HG02588 (cell line): ENCODE results near the gene CUL2.
"Not testable (repeated sequence)": the region's sequence is repeated elsewhere in the genome, so short reads cannot be mapped to it uniquely, and the experiment has no call there.

Experiments used
- ATAC-seq: cut with Tn5 transposase; IDR thresholded peaks from one replicate; pipeline ENCODE4 v1.9.1; 2021; ENCODE audit warnings: mild to moderate bottlenecking, moderate library complexity; ENCODE audit not compliant: unreplicated experiment

Gene CUL2

GRCh38 chr10:34985146-34985545 is 105.0 kb downstream of the CUL2 start:
- ATAC-seq, result no peak

GRCh38 chr10:34981844-34982243 is 108.3 kb downstream of the CUL2 start:
- no peak for ATAC-seq

- ATAC-seq, result no peak
These were observed 110.2 kb downstream of the CUL2 start for GRCh38 chr10:34979938-34980337.

GRCh38 chr10:34978080-34978479 is 112.1 kb downstream of the CUL2 start:
- ATAC-seq, result no peak

- ATAC-seq, result not testable (repeated sequence)
These were observed 113.7 kb downstream of the CUL2 start for GRCh38 chr10:34976380-34976910.

GRCh38 chr10:34974364-34975065 is 115.6 kb downstream of the CUL2 start:
- not testable (repeated sequence) for ATAC-seq

- not testable (repeated sequence) for ATAC-seq
These were observed 116.4 kb downstream of the CUL2 start for GRCh38 chr10:34973757-34974156.

GRCh38 chr10:34973121-34973520 is 117.0 kb downstream of the CUL2 start:
- not testable (repeated sequence) for ATAC-seq

GRCh38 chr10:34972591-34972990 is 117.5 kb downstream of the CUL2 start:
- not testable (repeated sequence) for ATAC-seq

GRCh38 chr10:34971606-34972334 is 118.4 kb downstream of the CUL2 start:
- ATAC-seq, result not testable (repeated sequence)

GRCh38 chr10:34969171-34969570 is 121.0 kb downstream of the CUL2 start:
- no peak for ATAC-seq

- no peak for ATAC-seq
These were observed 122.7 kb downstream of the CUL2 start for GRCh38 chr10:34967335-34967880.

GRCh38 chr10:34966451-34966850 is 123.7 kb downstream of the CUL2 start:
- ATAC-seq, result no peak

GRCh38 chr10:34966040-34966439 is 124.1 kb downstream of the CUL2 start:
- no peak for ATAC-seq

- ATAC-seq, result no peak
These were observed 125.9 kb downstream of the CUL2 start for GRCh38 chr10:34964166-34964800.

- no peak for ATAC-seq
These were observed 127.3 kb downstream of the CUL2 start for GRCh38 chr10:34962866-34963265.

- no peak for ATAC-seq
These were observed 129.2 kb downstream of the CUL2 start for GRCh38 chr10:34960983-34961382.

GRCh38 chr10:34959786-34960185 is 130.4 kb downstream of the CUL2 start:
- ATAC-seq, result no peak

- no peak for ATAC-seq
These were observed 130.8 kb downstream of the CUL2 start for GRCh38 chr10:34959321-34959720.
